Subcutaneous abdominal adipose tissue (tissue), 5 donors: ENCODE measurements around the gene KRTAP3-3.

Experiments
- H3K27ac ChIP-seq: one replicate; pipeline ENCODE4 v1.7.0; 2013; ENCODE audit warnings: low read depth, mild to moderate bottlenecking, inconsistent platforms, low read length, moderate library complexity
- H3K27me3 ChIP-seq, 5 donors: one replicate each; pipeline ENCODE4 v1.7.0; 2013; ENCODE audit warnings: low read length in 5 of 5, inconsistent platforms in 1 of 5; ENCODE audit not compliant: control insufficient read depth in 5 of 5, insufficient read depth in 4 of 5
- H3K36me3 ChIP-seq, 5 donors: one replicate each; pipeline ENCODE4 v1.7.0; 2013; ENCODE audit warnings: low read length in 5 of 5; ENCODE audit not compliant: control insufficient read depth in 5 of 5, insufficient read depth in 5 of 5
- H3K4me1 ChIP-seq, 5 donors: one replicate each; pipeline ENCODE4 v1.7.0; 2013; ENCODE audit warnings: low read length in 5 of 5, mild to moderate bottlenecking in 3 of 5, moderate library complexity in 1 of 5; ENCODE audit not compliant: control insufficient read depth in 5 of 5, insufficient read depth in 5 of 5
- H3K4me3 ChIP-seq, 5 donors: one replicate each; pipeline ENCODE4 v1.7.0; 2013; ENCODE audit warnings: low read length in 5 of 5, low read depth in 1 of 5
- H3K9ac ChIP-seq, 5 donors: one replicate each; pipeline ENCODE4 v1.7.0; 2013; ENCODE audit warnings: low read length in 5 of 5, mild to moderate bottlenecking in 4 of 5, moderate library complexity in 3 of 5
- H3K9me3 ChIP-seq, 5 donors: one replicate each; pipeline ENCODE4 v1.7.0; 2013; ENCODE audit warnings: low read length in 5 of 5; ENCODE audit not compliant: control insufficient read depth in 5 of 5
- donor health status: healthy.
- donor health status: healthy.
- donor health status: healthy.
- donor health status: healthy.
- donor health status: healthy.

The KRTAP3-3 gene

DNA sequence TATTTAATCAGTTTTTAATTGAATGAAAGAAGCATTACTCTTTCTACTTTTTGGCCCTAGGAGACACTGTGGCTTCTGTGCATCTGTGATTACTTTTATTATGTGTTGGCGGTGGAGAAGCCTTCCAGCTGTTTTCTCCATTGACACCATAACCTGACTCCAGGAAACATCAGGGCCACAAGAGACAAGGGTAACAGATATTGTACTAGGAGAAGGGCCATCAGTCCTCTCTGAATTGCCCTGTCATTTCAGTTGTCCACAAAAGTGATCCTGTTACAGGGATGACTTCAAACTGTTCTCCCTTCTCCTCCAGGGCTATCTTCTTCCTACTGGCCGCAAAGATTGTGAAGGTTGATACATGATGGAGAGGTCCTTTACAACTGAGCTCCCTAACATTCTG lies 41.8 kb downstream of the KRTAP3-3 start:
- Histone ChIP-seq H3K9ac (no peak overlapping the region), H3K27ac (no peak overlapping the region), H3K4me3 (no peak overlapping the region), H3K36me3 (no peaks in the 10 kb centered on the region), H3K9me3 (no peaks in the 10 kb centered on the region), H3K4me1 (no peaks in the 10 kb centered on the region), H3K27me3 (peaks cover 2 to 17% (median 6%) of the 10 kb centered on the region in 5 donors)

DNA sequence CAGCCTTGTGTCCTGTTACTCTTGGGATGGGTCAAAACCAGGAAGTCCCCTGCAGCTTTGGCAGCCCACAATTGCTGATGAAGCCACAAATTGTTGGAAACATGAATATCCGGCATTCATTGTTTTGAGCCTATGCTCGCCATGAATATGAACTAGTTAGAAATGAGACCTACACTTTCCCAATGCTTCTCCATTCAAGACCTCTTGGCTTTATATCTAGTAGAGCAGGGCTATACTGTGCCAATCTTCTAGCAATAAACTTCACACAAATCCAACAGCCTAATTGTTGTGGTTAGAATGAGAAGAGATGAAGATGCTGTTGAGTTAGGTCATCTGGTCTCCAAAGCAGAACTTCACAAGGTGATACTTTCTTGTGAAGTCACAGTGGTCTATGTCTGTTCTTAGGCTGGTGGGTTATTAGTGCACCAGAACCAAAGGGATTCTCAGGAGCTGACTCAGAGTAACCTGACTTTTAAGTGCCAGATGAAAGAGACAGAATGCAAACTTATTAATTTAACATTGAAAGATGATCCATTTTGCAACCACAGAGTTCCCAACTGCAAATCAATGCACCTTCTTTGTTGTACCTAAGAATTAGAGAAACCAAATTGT lies 42.8 kb downstream of the KRTAP3-3 start:
- Histone ChIP-seq H3K27ac (no peak overlapping the region), H3K36me3 (no peaks in the 10 kb centered on the region), H3K9me3 (no peaks in the 10 kb centered on the region), H3K4me1 (no peaks in the 10 kb centered on the region), H3K27me3 (peaks cover 2 to 22% (median 6%) of the 10 kb centered on the region in 5 donors), H3K9ac (no peak overlapping the region), H3K4me3 (no peak overlapping the region)

DNA sequence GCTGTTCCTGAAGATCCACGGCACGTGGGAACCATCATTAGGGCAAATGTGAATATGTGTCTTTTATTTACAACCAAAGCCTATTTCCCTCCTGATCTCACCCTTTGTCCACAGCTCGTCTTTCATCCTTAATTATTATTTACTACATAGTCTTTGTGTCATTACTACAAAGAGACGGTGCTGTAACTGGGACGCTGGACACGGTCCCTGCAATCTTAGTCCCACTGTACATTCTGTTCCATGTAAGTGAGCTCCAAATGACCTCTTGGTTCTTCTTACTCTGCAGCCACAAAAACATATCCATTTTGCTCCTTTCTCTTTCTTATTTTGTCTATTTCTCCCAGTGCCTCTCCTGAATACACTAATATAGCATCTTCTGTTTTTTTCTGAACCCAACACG lies 43.8 kb downstream of the KRTAP3-3 start:
- Histone ChIP-seq H3K27me3 (peaks cover 2 to 22% (median 6%) of the 10 kb centered on the region in 5 donors), H3K36me3 (no peaks in the 10 kb centered on the region), H3K27ac (no peak overlapping the region), H3K4me3 (no peak overlapping the region), H3K9me3 (no peaks in the 10 kb centered on the region), H3K9ac (no peak overlapping the region), H3K4me1 (no peaks in the 10 kb centered on the region)

DNA sequence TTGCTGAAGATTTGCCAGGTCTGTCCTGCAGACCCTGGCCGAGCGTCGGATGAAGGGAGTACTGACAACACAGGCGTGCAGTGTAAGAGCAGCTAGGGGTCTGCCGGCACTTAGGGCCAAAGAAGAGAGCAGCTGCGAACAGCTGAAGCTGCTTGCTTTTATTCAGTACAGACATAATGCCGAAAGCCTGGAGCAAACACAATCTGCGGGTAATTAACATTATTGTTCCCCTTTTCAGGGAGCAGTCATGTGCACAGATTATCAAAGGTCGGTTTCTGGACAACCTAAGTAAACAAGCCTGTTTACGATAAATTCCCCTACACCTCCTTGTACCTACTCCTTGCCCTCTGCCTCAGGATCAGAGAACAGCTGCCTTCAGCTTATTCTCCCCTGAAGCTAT lies 44.5 kb downstream of the KRTAP3-3 start:
- no peak overlapping the region for H3K27ac ChIP-seq
- H3K9ac ChIP-seq: no peak overlapping the region

DNA sequence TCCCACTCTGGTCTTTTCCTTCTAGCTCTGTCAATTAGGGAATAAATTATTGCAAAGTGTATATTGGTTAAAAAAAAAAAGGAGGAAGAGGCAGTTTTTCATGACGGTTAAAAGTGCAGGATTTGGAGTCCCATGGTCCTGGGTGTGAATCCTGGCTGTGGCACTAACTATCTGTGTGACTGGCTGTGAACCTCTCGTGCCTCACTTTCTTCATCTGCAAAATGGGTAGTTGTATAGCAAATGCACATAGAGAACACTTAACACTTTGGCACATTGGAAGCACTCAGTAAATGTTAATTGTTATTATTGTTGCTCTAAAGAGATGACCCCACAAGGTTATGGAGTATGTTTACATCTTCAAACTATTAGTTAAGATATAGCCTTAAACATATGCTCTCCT lies 46.0 kb downstream of the KRTAP3-3 start:
- H3K9ac ChIP-seq: no peak overlapping the region
- no peak overlapping the region for H3K4me3 ChIP-seq
- H3K27ac ChIP-seq: no peak overlapping the region
- no peaks in the 10 kb centered on the region for H3K36me3 ChIP-seq
- H3K4me1 ChIP-seq: no peaks in the 10 kb centered on the region
- H3K9me3 ChIP-seq: no peaks in the 10 kb centered on the region
- peaks cover 2 to 21% (median 6%) of the 10 kb centered on the region in 5 donors for H3K27me3 ChIP-seq

More for the DNA sequence above, 44.5 kb downstream of the KRTAP3-3 start:
- Histone ChIP-seq H3K27me3 (peaks cover 2 to 21% (median 6%) of the 10 kb centered on the region in 5 donors), H3K9me3 (no peaks in the 10 kb centered on the region), H3K4me1 (no peaks in the 10 kb centered on the region), H3K4me3 (no peak overlapping the region), H3K36me3 (no peaks in the 10 kb centered on the region)

DNA sequence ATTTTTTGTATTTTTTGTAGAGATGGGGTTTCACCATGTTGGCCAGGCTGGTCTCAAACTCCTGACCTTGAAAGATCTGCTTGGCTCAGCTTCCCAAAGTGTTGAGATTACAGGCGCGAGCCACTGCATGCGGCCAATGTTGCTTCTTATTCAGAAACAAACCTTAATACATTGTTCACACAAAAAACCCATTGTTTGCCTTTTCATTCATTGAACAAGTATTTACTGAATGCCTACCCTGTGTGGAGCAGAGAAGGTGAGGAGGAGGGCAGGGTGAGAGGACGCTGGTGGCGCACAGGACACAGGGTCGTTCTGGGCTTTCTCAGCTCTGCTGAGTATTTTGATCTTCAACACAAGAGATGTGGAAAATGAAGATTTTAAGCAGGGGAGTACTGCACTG lies 48.5 kb downstream of the KRTAP3-3 start:
- Histone ChIP-seq H3K9ac (no peak overlapping the region), H3K4me3 (no peak overlapping the region), H3K9me3 (no peaks in the 10 kb centered on the region), H3K27ac (no peak overlapping the region), H3K27me3 (peaks cover 0 to 21% (median 6%) of the 10 kb centered on the region in 5 donors), H3K36me3 (no peaks in the 10 kb centered on the region), H3K4me1 (no peaks in the 10 kb centered on the region)

DNA sequence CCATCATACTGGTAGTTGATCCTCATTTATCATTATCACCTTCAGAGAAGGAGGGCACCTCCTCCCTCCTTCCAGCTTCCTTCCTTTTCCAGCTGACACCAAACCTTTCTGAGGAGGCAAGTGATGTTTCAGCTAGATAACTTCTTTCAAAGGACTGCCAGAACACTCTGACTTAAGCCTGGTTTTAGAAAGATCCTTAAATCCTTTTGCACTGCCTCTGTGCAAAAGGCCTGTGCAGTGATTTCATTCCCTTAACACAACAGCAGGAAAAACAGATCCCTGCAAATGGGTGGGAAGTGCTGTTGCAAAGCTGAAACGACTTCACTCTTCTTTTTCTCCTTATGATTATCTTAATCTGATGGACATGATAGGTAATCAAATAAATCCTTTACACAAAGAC lies 49.4 kb downstream of the KRTAP3-3 start:
- Histone ChIP-seq H3K27me3 (peaks cover 0 to 17% (median 6%) of the 10 kb centered on the region in 5 donors), H3K9me3 (no peaks in the 10 kb centered on the region), H3K4me3 (no peak overlapping the region), H3K27ac (no peak overlapping the region), H3K36me3 (no peaks in the 10 kb centered on the region), H3K4me1 (no peaks in the 10 kb centered on the region), H3K9ac (no peak overlapping the region)
